GM21423 (cell line): ENCODE results near the gene MRPL4.

Source experiments
- ATAC-seq: cut with Tn5 transposase; IDR thresholded peaks from one replicate; pipeline ENCODE4 v1.9.1; 2021; ENCODE audit warnings: mild to moderate bottlenecking, moderate library complexity; ENCODE audit not compliant: unreplicated experiment

Gene MRPL4

GRCh38 chr19:10288662-10289166, 36.7 kb downstream of the MRPL4 start:
- ATAC-seq, result no peak

- ATAC-seq, result no peak
These were observed 37.3 kb downstream of the MRPL4 start for GRCh38 chr19:10289167-10289835.

GRCh38 chr19:10289836-10290356, 37.9 kb downstream of the MRPL4 start, which contains the start of gene ICAM5:
Gene ICAM5 (plus strand): TSS chr19:10289952. CDS start chr19:10290044, 92 bp downstream.
- ATAC-seq, result no peak

GRCh38 chr19:10290357-10290875, 38.4 kb downstream of the MRPL4 start:
- ATAC-seq, result no peak

- ATAC-seq, result no peak
These were observed 39.0 kb downstream of the MRPL4 start for GRCh38 chr19:10290876-10291553.

GRCh38 chr19:10291554-10292205, 39.7 kb downstream of the MRPL4 start:
- no peak for ATAC-seq

GRCh38 chr19:10292206-10292788, 40.3 kb downstream of the MRPL4 start:
- no peak for ATAC-seq

- ATAC-seq, result no peak
These were observed 41.0 kb downstream of the MRPL4 start for GRCh38 chr19:10292789-10293636.

- no peak for ATAC-seq
These were observed 41.8 kb downstream of the MRPL4 start for GRCh38 chr19:10293637-10294367.

- ATAC-seq, result no peak
These were observed 42.3 kb downstream of the MRPL4 start for GRCh38 chr19:10294368-10294697.

- ATAC-seq, result peak; percentile 50
These were observed 43.4 kb downstream of the MRPL4 start for GRCh38 chr19:10295305-10295846.

GRCh38 chr19:10295847-10296591, 44.0 kb downstream of the MRPL4 start:
- ATAC-seq, result no peak

- ATAC-seq, result no peak
These were observed 47.8 kb downstream of the MRPL4 start for GRCh38 chr19:10299545-10300458.

- no peak for ATAC-seq
These were observed 53.3 kb downstream of the MRPL4 start for GRCh38 chr19:10305139-10305806.

- no peak for ATAC-seq
These were observed 54.3 kb downstream of the MRPL4 start for GRCh38 chr19:10306327-10306726.

GRCh38 chr19:10309423-10309822, 57.4 kb downstream of the MRPL4 start, which contains the start of gene ZGLP1:
Gene ZGLP1 (minus strand): TSS chr19:10309815.
- no peak for ATAC-seq
